Fibroblast of the aortic adventitia (primary cell): ENCODE measurements around the gene DPEP3. TPM values are rescaled to one million over a fixed set of nuclear protein-coding genes. Genes with fewer than 3 reads are reported as not detected.

Experiments used
- DNase-seq: peaks from one replicate; pipeline ENCODE4 v3.0.0-alpha.2; 2010; ENCODE audit warnings: low read depth
- H3K4me3 ChIP-seq: 2 replicates; pipeline ENCODE4 v1.5.1; 2011; ENCODE audit warnings: low read depth, mild to moderate bottlenecking, control low read depth, low read length, moderate library complexity
- CTCF ChIP-seq: IDR thresholded peaks from 2 replicates; pipeline ENCODE4 v1.5.1; 2011; ENCODE audit warnings: mild to moderate bottlenecking, low read length, control low read depth, inconsistent platforms; ENCODE audit not compliant: insufficient read depth
- total RNA-seq: library from RNA; depleted of rRNA; stranded (reverse); fragments of >200 nt; gene quantifications from 2 replicates; pipeline ENCODE4 v1.2.3, GENCODE V29; 2012; ENCODE audit warnings: low replicate concordance

The DPEP3 gene
- total RNA-seq, 1 donor, result not detected

- H3K4me3 ChIP-seq, result peak overlapping the region; percentile 89
- TF ChIP-seq CTCF, result no peak
- DNase-seq, result peak; percentile 22
Observed at GRCh38 chr16:67969254-67970039, 10.9 kb downstream of the DPEP3 start.

GRCh38 chr16:67968400-67969253 is 11.7 kb downstream of the DPEP3 start, which contains the start of gene SLC12A4:
Gene SLC12A4, minus strand, starts transcription at chr16:67968637. Its CDS starts 84 bp downstream, at chr16:67968553.
- H3K4me3 ChIP-seq, result peak within 1 kb of the TSS; percentile 89
- TF ChIP-seq CTCF, result peak; percentile 10
- DNase-seq, result peak; percentile 57

- H3K4me3 ChIP-seq, result peak overlapping the region; percentile 89
- DNase-seq, result peak; percentile 32
- no peak for TF ChIP-seq CTCF
Observed at GRCh38 chr16:67967958-67968399, 12.3 kb downstream of the DPEP3 start.

- peak overlapping the region; percentile 89 for H3K4me3 ChIP-seq
- TF ChIP-seq CTCF, result no peak
- DNase-seq, result peak; percentile 16
Observed at GRCh38 chr16:67967183-67967957, 12.9 kb downstream of the DPEP3 start.

- peak; percentile 66 for DNase-seq
- peak overlapping the region; percentile 89 for H3K4me3 ChIP-seq
- no peak for TF ChIP-seq CTCF
Observed at GRCh38 chr16:67966549-67967182, 13.6 kb downstream of the DPEP3 start.
